Effector CD4-positive, alpha-beta T cell (primary cell): ENCODE measurements around the gene KMT2B.
"Not testable (repeated sequence)": the region's sequence is repeated elsewhere in the genome, so short reads cannot be mapped to it uniquely, and the experiment has no call there.

Source experiments
- DNase-seq: peaks from one replicate; pipeline ENCODE4 v3.0.0-alpha.2; 2020
- total RNA-seq: gene quantifications from one replicate; lab custom pipeline; 2026; lab: John Stamatoyannopoulos, UW

KMT2B gene
- total RNA-seq, result 145 reads per million, percentile 89 among the genes with 10 or more reads in this experiment

- DNase-seq, result no peak
Measured at GRCh38 chr19:35717665-35718344, at the start of gene KMT2B. Gene KMT2B, plus strand, starts transcription at chr19:35718003. Its CDS starts 16 bp downstream, at chr19:35718019.

- DNase-seq, result no peak
Measured at GRCh38 chr19:35669566-35669965, 48.2 kb upstream of the KMT2B start.

GRCh38 chr19:35669974-35670373 is 47.8 kb upstream of the KMT2B start:
- no peak for DNase-seq

GRCh38 chr19:35670686-35671085 is 47.1 kb upstream of the KMT2B start:
- no peak for DNase-seq

GRCh38 chr19:35671818-35672217 is 46.0 kb upstream of the KMT2B start:
- no peak for DNase-seq

- DNase-seq, result peak; percentile 11
Measured at GRCh38 chr19:35673121-35673804, 44.5 kb upstream of the KMT2B start.

GRCh38 chr19:35675589-35676140 is 42.1 kb upstream of the KMT2B start:
- no peak for DNase-seq

- DNase-seq, result no peak
Measured at GRCh38 chr19:35689836-35690235, 28.0 kb upstream of the KMT2B start.

GRCh38 chr19:35691106-35691505 is 26.7 kb upstream of the KMT2B start:
- DNase-seq, result not testable (repeated sequence)

GRCh38 chr19:35692010-35692409 is 25.8 kb upstream of the KMT2B start:
- DNase-seq, result no peak

- no peak for DNase-seq
Measured at GRCh38 chr19:35693422-35693821, 24.4 kb upstream of the KMT2B start.

GRCh38 chr19:35693835-35694599 is 23.8 kb upstream of the KMT2B start:
- DNase-seq, result peak; percentile 89

- DNase-seq, result no peak
Measured at GRCh38 chr19:35695895-35696422, 21.8 kb upstream of the KMT2B start.

GRCh38 chr19:35696835-35697234 is 21.0 kb upstream of the KMT2B start:
- DNase-seq, result no peak

- DNase-seq, result peak; percentile 89
Measured at GRCh38 chr19:35702223-35703012, 15.4 kb upstream of the KMT2B start.

- no peak for DNase-seq
Measured at GRCh38 chr19:35703343-35703742, 14.5 kb upstream of the KMT2B start.

- no peak for DNase-seq
Measured at GRCh38 chr19:35704218-35704617, 13.6 kb upstream of the KMT2B start, which contains the start of gene ZBTB32. Gene ZBTB32, plus strand, starts transcription at chr19:35704558. Its CDS starts 10,069 bp downstream, at chr19:35714627.

GRCh38 chr19:35708391-35708790 is 9.4 kb upstream of the KMT2B start:
- no peak for DNase-seq

GRCh38 chr19:35710784-35711723 is 6.7 kb upstream of the KMT2B start:
- no peak for DNase-seq

- DNase-seq, result peak; percentile 29
Measured at GRCh38 chr19:35712567-35713505, 5.0 kb upstream of the KMT2B start.
